Sigmoid colon (tissue), 7 donors: ENCODE measurements around the gene CACNA1C. TPM values are rescaled to one million over a fixed set of nuclear protein-coding genes. Genes with fewer than 3 reads are reported as not detected.

Experiments used
- DNase-seq: peaks from one replicate; pipeline ENCODE4 v3.0.0-alpha.2; 2019
- H3K27ac ChIP-seq, 4 donors: fragments of 200-600 bp; sonication (generic); one replicate each; pipeline ENCODE4 v1.5.1; 2016 to 2019; ENCODE audit warnings: mild to moderate bottlenecking in 1 of 4
- H3K27me3 ChIP-seq, 3 donors: fragments of 200-600 bp; sonication (generic); one replicate each; pipeline ENCODE4 v1.5.1; 2019; ENCODE audit warnings: mild to moderate bottlenecking in 1 of 3
- H3K36me3 ChIP-seq, 4 donors: fragments of 200-600 bp; sonication (generic); one replicate each; pipeline ENCODE4 v1.5.1; 2016 to 2019
- H3K4me1 ChIP-seq, 4 donors: fragments of 200-600 bp; sonication (generic); one replicate each; pipeline ENCODE4 v1.5.1; 2017 to 2019
- H3K4me3 ChIP-seq, 4 donors: fragments of 200-600 bp; sonication (generic); one replicate each; pipeline ENCODE4 v1.5.1; 2017 to 2019; ENCODE audit warnings: mild to moderate bottlenecking in 2 of 4, moderate library complexity in 1 of 4
- H3K9me3 ChIP-seq, 4 donors: fragments of 200-600 bp in 3 of 4; sonication (generic) in 3 of 4; one replicate each; pipeline versions ENCODE4 v1.5.1 to v1.6.1; 2013 to 2019
- CTCF ChIP-seq, 4 experiments: fragments of 450-650 bp in 3 of 4; fragments of 200-600 bp in 1 of 4; IDR thresholded peaks; one replicate each; pipeline ENCODE4 v1.5.1; 2016 to 2019; ENCODE audit warnings: antibody characterized with exemption in 4 of 4, mild to moderate bottlenecking in 3 of 4, moderate library complexity in 2 of 4
- EP300 ChIP-seq, 4 donors: sonication (generic); formaldehyde crosslinking; IDR thresholded peaks; one replicate each; pipeline ENCODE4 v1.6.1; 2017; ENCODE audit warnings: antibody characterized with exemption in 4 of 4
- POLR2A ChIP-seq, 2 donors: fragments of 450-650 bp; IDR thresholded peaks; one replicate each; pipeline ENCODE4 v1.6.1; 2016; ENCODE audit warnings: antibody characterized with exemption in 2 of 2, mild to moderate bottlenecking in 2 of 2, moderate library complexity in 2 of 2
- POLR2AphosphoS5 ChIP-seq, 4 donors: sonication (generic); formaldehyde crosslinking; IDR thresholded peaks; one replicate each; pipeline ENCODE4 v1.6.1; 2017; ENCODE audit warnings: antibody characterized with exemption in 4 of 4
- WGBS, 2 donors: extraction: QIAGEN DNeasy Blood & Tissue Kit; methylation state at CpG; one replicate each; pipeline ENCODE4 v1.1.7; 2013; 5-methylcytosine and 5-hydroxymethylcytosine counted together
- intact Hi-C: fragments of 100-400 bp; cut with DNase I; formaldehyde crosslinking; loops from one replicate; pipeline ENCODE4 v1.15.1; 2023
- polyA plus RNA-seq, 3 donors: library from polyadenylated mRNA; stranded (reverse); fragments of 200-250 nt; gene quantifications; one replicate each; pipeline ENCODE4 v1.2.3, GENCODE V29; 2013
- total RNA-seq, 4 donors: library from RNA; depleted of rRNA; stranded (reverse); fragments of >200 nt; gene quantifications; one replicate each; pipeline ENCODE4 v1.1.0, GENCODE V29; 2016
- donor health status: healthy with polysubstance abuse.
- donor health status: Bipolar disorder and iron deficiency.
- donor health status: healthy.

Gene CACNA1C
- total and polyA plus RNA-seq, 7 donors, result 0.46 to 213 (median 62.0) TPM

- H3K4me3 ChIP-seq, result no peak overlapping the region
- no peaks in the 10 kb centered on the region for H3K9me3 ChIP-seq
- no peaks in the 10 kb centered on the region for H3K27me3 ChIP-seq
- 92% methylated on average over 4 of the region's 4 CpGs for whole genome bisulfite sequencing, 2 donors
- H3K36me3 ChIP-seq, result peaks cover 0 to 61% (median 7%) of the 10 kb centered on the region in 4 donors
- no peak overlapping the region for H3K27ac ChIP-seq
- TF ChIP-seq POLR2AphosphoS5 (IDR thresholded peaks at IDR 0.05), result no peak
- TF ChIP-seq EP300 (IDR thresholded peaks at IDR 0.05), result no peak
- no peak for TF ChIP-seq CTCF (IDR thresholded peaks at IDR 0.05)
- no peak for TF ChIP-seq POLR2A (IDR thresholded peaks at IDR 0.05)
- H3K4me1 ChIP-seq, result no peaks in the 10 kb centered on the region
- intact Hi-C loops, result no loop called here
- no peak for DNase-seq
These were observed 478.6 kb downstream of the CACNA1C start for GRCh38 chr12:2531371-2531770.

GRCh38 chr12:2533036-2533435 is 480.2 kb downstream of the CACNA1C start:
- Histone ChIP-seq H3K4me3 (no peak overlapping the region), H3K27me3 (no peaks in the 10 kb centered on the region), H3K4me1 (peaks cover 0 to 14% (median 5%) of the 10 kb centered on the region in 4 donors), H3K9me3 (no peaks in the 10 kb centered on the region), H3K27ac (no peak overlapping the region), H3K36me3 (peaks cover 0 to 51% (median 7%) of the 10 kb centered on the region in 4 donors)
- 72 to 91% methylated on average over 5 of the region's 5 CpGs for WGBS, 2 donors
- TF ChIP-seq POLR2A (IDR thresholded peaks at IDR 0.05) (no peak), CTCF (IDR thresholded peaks at IDR 0.05) (no peak), EP300 (IDR thresholded peaks at IDR 0.05) (no peak), POLR2AphosphoS5 (IDR thresholded peaks at IDR 0.05) (no peak)
- no peak for DNase-seq
- intact Hi-C loops, result no loop called here

GRCh38 chr12:2535583-2536204 is 482.9 kb downstream of the CACNA1C start:
- Histone ChIP-seq H3K36me3 (peaks cover 0 to 35% (median 7%) of the 10 kb centered on the region in 4 donors), H3K9me3 (no peaks in the 10 kb centered on the region), H3K4me1 (peaks cover 0 to 17% (median 7%) of the 10 kb centered on the region in 4 donors), H3K4me3 (no peak overlapping the region), H3K27ac (peak overlapping the region in 1 of 4 donors; percentile 66), H3K27me3 (no peaks in the 10 kb centered on the region)
- DNase-seq, result no peak
- 67 to 75% methylated on average over 6 of the region's 6 CpGs for WGBS, 2 donors
- no peak for TF ChIP-seq CTCF (IDR thresholded peaks at IDR 0.05)
- TF ChIP-seq POLR2AphosphoS5 (IDR thresholded peaks at IDR 0.05), result no peak
- TF ChIP-seq EP300 (IDR thresholded peaks at IDR 0.05), result no peak
- TF ChIP-seq POLR2A (IDR thresholded peaks at IDR 0.05), result no peak
- intact Hi-C loops, result no loop called here

GRCh38 chr12:2536724-2537123 is 483.9 kb downstream of the CACNA1C start:
- H3K36me3 ChIP-seq, result peaks cover 5 to 35% (median 7%) of the 10 kb centered on the region in 4 donors

More at GRCh38 chr12:2536724-2537123, 483.9 kb downstream of the CACNA1C start:
- TF ChIP-seq EP300 (IDR thresholded peaks at IDR 0.05), result no peak
- no peak for TF ChIP-seq POLR2A (IDR thresholded peaks at IDR 0.05)
- TF ChIP-seq CTCF (IDR thresholded peaks at IDR 0.05), result no peak
- TF ChIP-seq POLR2AphosphoS5 (IDR thresholded peaks at IDR 0.05), result no peak
- intact Hi-C loops, result no loop called here
- Histone ChIP-seq H3K4me3 (no peak overlapping the region), H3K4me1 (peaks cover 0 to 17% (median 7%) of the 10 kb centered on the region in 4 donors), H3K27me3 (no peaks in the 10 kb centered on the region), H3K9me3 (no peaks in the 10 kb centered on the region), H3K27ac (peak overlapping the region in 1 of 4 donors; percentile 66)
- WGBS, 2 donors, result 90 to 92% methylated on average over 4 of the region's 4 CpGs
- no peak for DNase-seq
